Neural progenitor cell (in vitro differentiated cells): ENCODE results near the gene RSPH9. TPM values are rescaled to one million over a fixed set of nuclear protein-coding genes. Genes with fewer than 3 reads are reported as not detected.
"Not testable (repeated sequence)": the region's sequence is repeated elsewhere in the genome, so short reads cannot be mapped to it uniquely, and the experiment has no call there.

Source experiments
- DNase-seq: peaks from one replicate; pipeline ENCODE4 v3.0.0-alpha.2; 2016; ENCODE audit warnings: low spot score
- H2AFZ ChIP-seq: fragments of 200-600 bp; sonication (generic); replicated peaks from 2 replicates; pipeline ENCODE4 v1.6.1; 2016; ENCODE audit warnings: antibody characterized with exemption
- H3F3A ChIP-seq: fragments of 200-600 bp; sonication (generic); 2 replicates; pipeline ENCODE4 v1.6.1; 2016; ENCODE audit warnings: antibody characterized with exemption, low read depth
- H3K27ac ChIP-seq: fragments of 200-600 bp; sonication (generic); 2 replicates; pipeline ENCODE4 v1.5.1; 2016; ENCODE audit warnings: mild to moderate bottlenecking
- H3K27me3 ChIP-seq: fragments of 200-600 bp; sonication (generic); 2 replicates; pipeline ENCODE4 v1.6.1; 2016; ENCODE audit warnings: mild to moderate bottlenecking, moderate library complexity
- H3K36me3 ChIP-seq: fragments of 200-600 bp; sonication (generic); 2 replicates; pipeline ENCODE4 v1.5.1; 2016
- H3K4me1 ChIP-seq: fragments of 200-600 bp; sonication (generic); 2 replicates; pipeline ENCODE4 v1.6.1; 2016; ENCODE audit warnings: mixed run types
- H3K4me2 ChIP-seq: fragments of 200-600 bp; sonication (generic); 2 replicates; pipeline ENCODE4 v1.6.1; 2016
- H3K4me3 ChIP-seq: fragments of 200-600 bp; sonication (generic); 2 replicates; pipeline ENCODE4 v1.5.1; 2016
- H3K79me2 ChIP-seq: fragments of 200-600 bp; sonication (generic); 2 replicates; pipeline ENCODE4 v1.6.1; 2016; ENCODE audit warnings: low read depth
- H3K9ac ChIP-seq: fragments of 200-600 bp; sonication (generic); 2 replicates; pipeline ENCODE4 v1.6.1; 2016
- H3K9me3 ChIP-seq: fragments of 200-600 bp; sonication (generic); 2 replicates; pipeline ENCODE4 v1.5.1; 2016; ENCODE audit warnings: low read depth
- H4K20me1 ChIP-seq: fragments of 200-600 bp; sonication (generic); 2 replicates; pipeline ENCODE4 v1.6.1; 2016; ENCODE audit warnings: low read depth
- H3K27ac Mint-ChIP-seq: 3 replicates; pipeline ENCODE4 v1.8.0; 2021; ENCODE audit warnings: mixed read lengths
- H3K27me3 Mint-ChIP-seq: 2 replicates; pipeline ENCODE4 v1.8.0; 2022; ENCODE audit warnings: low read depth, mild to moderate bottlenecking, inconsistent platforms, moderate library complexity, mixed read lengths; ENCODE audit not compliant: insufficient read depth
- H3K36me3 Mint-ChIP-seq: 3 replicates; pipeline ENCODE4 v1.8.0; 2021; ENCODE audit warnings: mixed read lengths
- H3K4me1 Mint-ChIP-seq: 3 replicates; pipeline ENCODE4 v1.8.0; 2021; ENCODE audit warnings: mixed read lengths
- H3K4me3 Mint-ChIP-seq: 3 replicates; pipeline ENCODE4 v1.8.0; 2021; ENCODE audit warnings: mild to moderate bottlenecking, moderate library complexity, mixed read lengths
- H3K9me3 Mint-ChIP-seq: 3 replicates; pipeline ENCODE4 v1.8.0; 2020; ENCODE audit warnings: mixed read lengths
- CTCF ChIP-seq: fragments of 200-600 bp; sonication (generic); IDR thresholded peaks from 2 replicates; pipeline ENCODE4 v1.5.1; 2017; ENCODE audit warnings: antibody characterized with exemption, mild to moderate bottlenecking
- EZH2 ChIP-seq: fragments of 200-600 bp; sonication (generic); IDR thresholded peaks from 2 replicates; pipeline ENCODE4 v1.6.1; 2017; ENCODE audit warnings: antibody characterized with exemption, mild to moderate bottlenecking, moderate library complexity
- EZH2phosphoT487 ChIP-seq: fragments of 200-600 bp; sonication (generic); IDR thresholded peaks from 2 replicates; pipeline ENCODE4 v1.6.1; 2017; ENCODE audit warnings: antibody characterized with exemption
- total RNA-seq: library from RNA; depleted of rRNA; stranded (reverse); fragments of >200 nt; gene quantifications from 2 replicates; pipeline ENCODE4 v1.2.3, GENCODE V29; 2015; ENCODE audit warnings: low replicate concordance

RSPH9 gene
- total RNA-seq, 1 donor from 2014 or later = 0.47 TPM

DNA sequence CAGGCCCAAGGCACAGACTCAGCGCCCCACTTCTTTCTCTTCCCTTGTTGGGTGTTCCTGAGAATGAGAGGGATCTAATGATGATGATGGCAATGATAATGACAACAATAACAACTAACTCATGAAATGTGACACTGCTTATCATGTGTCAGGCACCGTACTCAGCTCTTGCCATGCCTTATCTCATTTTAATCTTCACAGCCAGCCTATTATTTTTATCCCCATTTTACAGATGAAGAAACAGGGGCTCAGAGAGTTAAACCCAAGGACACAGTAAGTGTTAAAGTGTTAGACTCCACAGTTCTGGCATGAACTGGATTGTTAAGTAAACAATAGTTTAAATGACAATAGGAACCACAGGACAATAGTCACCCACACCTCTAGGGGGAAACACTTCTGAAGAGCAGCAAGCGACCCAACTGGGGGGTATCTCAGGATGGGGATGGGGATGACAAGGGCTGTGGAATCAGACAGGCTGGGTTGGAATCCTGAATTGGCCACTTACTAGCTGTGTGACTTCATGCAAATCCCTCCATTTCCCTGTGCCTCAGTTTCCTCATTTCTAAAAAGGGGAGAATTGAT is 12.5 kb downstream of the RSPH9 start:
- Mint-ChIP-seq H3K4me3 (no peak overlapping the region), H3K36me3 (peaks cover 19% of the 10 kb centered on the region), H3K27me3 (peaks cover 2% of the 10 kb centered on the region), H3K27ac (no peak overlapping the region), H3K9me3 (peaks cover 12% of the 10 kb centered on the region), H3K4me1 (peaks cover 5% of the 10 kb centered on the region)
- H3K27ac ChIP-seq = no peak overlapping the region
- no peak overlapping the region for H3K9ac ChIP-seq
- H3K36me3 ChIP-seq = no peaks in the 10 kb centered on the region
- H2AFZ ChIP-seq = no peak overlapping the region
- no peak overlapping the region for H3K4me3 ChIP-seq
- H3K4me1 ChIP-seq = peaks cover 6% of the 10 kb centered on the region
- H3K4me2 ChIP-seq = no peak overlapping the region
- DNase-seq = no peak
- no peaks in the 10 kb centered on the region for H3K79me2 ChIP-seq
- no peak for TF ChIP-seq EZH2
- no peak for TF ChIP-seq CTCF
- TF ChIP-seq EZH2phosphoT487 = no peak
- H3K9me3 ChIP-seq = peaks cover 4% of the 10 kb centered on the region
- H3F3A ChIP-seq = no peaks in the 10 kb centered on the region
- H4K20me1 ChIP-seq = no peaks in the 10 kb centered on the region
- H3K27me3 ChIP-seq = no peaks in the 10 kb centered on the region

DNA sequence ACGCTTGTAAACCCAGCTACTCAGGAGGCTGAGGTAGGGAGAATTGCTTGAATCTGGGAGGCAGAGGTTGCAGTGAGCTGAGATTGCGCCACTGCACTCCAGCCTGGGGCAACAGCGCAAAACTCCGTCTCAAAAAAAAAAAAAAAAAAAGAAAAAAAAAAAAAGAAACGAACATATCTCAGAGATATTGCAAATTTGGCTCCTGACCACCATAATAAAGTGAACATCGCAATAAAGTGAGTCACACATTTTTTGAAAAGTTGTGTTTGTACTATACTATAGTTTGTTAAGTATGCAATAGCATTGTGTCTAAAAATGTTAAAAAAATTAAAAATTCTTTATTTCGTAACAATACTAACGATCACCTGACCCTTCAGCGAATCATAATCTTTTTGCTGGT is 13.3 kb downstream of the RSPH9 start:
- Histone ChIP-seq H3K9me3 (peaks cover 4% of the 10 kb centered on the region), H3K79me2 (no peaks in the 10 kb centered on the region), H3K27ac (no peak overlapping the region), H3K4me3 (no peak overlapping the region), H3K4me2 (no peak overlapping the region), H3F3A (no peaks in the 10 kb centered on the region), H3K36me3 (no peaks in the 10 kb centered on the region), H4K20me1 (no peaks in the 10 kb centered on the region), H2AFZ (no peak overlapping the region), H3K27me3 (no peaks in the 10 kb centered on the region), H3K4me1 (peaks cover 6% of the 10 kb centered on the region), H3K9ac (no peak overlapping the region)
- H3K4me1 Mint-ChIP-seq = peaks cover 5% of the 10 kb centered on the region
- no peak for TF ChIP-seq EZH2
- TF ChIP-seq CTCF = no peak
- TF ChIP-seq EZH2phosphoT487 = no peak
- H3K27me3 Mint-ChIP-seq = peaks cover 2% of the 10 kb centered on the region
- no peak for DNase-seq
- peaks cover 19% of the 10 kb centered on the region for H3K36me3 Mint-ChIP-seq
- peaks cover 12% of the 10 kb centered on the region for H3K9me3 Mint-ChIP-seq
- no peak overlapping the region for H3K4me3 Mint-ChIP-seq
- H3K27ac Mint-ChIP-seq = no peak overlapping the region

- H4K20me1 ChIP-seq, H3K4me3 Mint-ChIP-seq, H3K36me3 ChIP-seq, H3K4me3 ChIP-seq, H3K27me3 Mint-ChIP-seq, H3K4me2 ChIP-seq, H2AFZ ChIP-seq, H3K4me1 ChIP-seq, H3K9ac ChIP-seq, H3K79me2 ChIP-seq, DNase-seq, H3K27ac Mint-ChIP-seq, H3K9me3 ChIP-seq, H3K27me3 ChIP-seq, H3K27ac ChIP-seq: not testable (repeated sequence)
- peaks cover 11% of the 10 kb centered on the region for H3K4me1 Mint-ChIP-seq
- H3F3A ChIP-seq = peaks cover 11% of the 10 kb centered on the region
- H3K36me3 Mint-ChIP-seq = peaks cover 11% of the 10 kb centered on the region
- peaks cover 12% of the 10 kb centered on the region for H3K9me3 Mint-ChIP-seq
Measured at GRCh38 chr6:43662948-43663347, 18.1 kb downstream of the RSPH9 start.

GRCh38 chr6:43665376-43665775 is 20.5 kb downstream of the RSPH9 start:
- Histone ChIP-seq H3K79me2 (no peaks in the 10 kb centered on the region), H3K27me3 (no peaks in the 10 kb centered on the region), H3K27ac (no peak overlapping the region), H3F3A (peaks cover 34% of the 10 kb centered on the region), H3K4me1 (peaks cover 29% of the 10 kb centered on the region), H3K36me3 (no peaks in the 10 kb centered on the region), H3K4me2 (no peak overlapping the region), H2AFZ (no peak overlapping the region), H3K4me3 (no peak overlapping the region), H4K20me1 (no peaks in the 10 kb centered on the region), H3K9ac (no peak overlapping the region), H3K9me3 (peaks cover 4% of the 10 kb centered on the region)
- Mint-ChIP-seq H3K9me3 (peaks cover 10% of the 10 kb centered on the region), H3K27me3 (peaks cover 8% of the 10 kb centered on the region), H3K4me3 (no peak overlapping the region), H3K27ac (no peak overlapping the region), H3K36me3 (peaks cover 8% of the 10 kb centered on the region), H3K4me1 (peaks cover 22% of the 10 kb centered on the region)
- DNase-seq = no peak
- TF ChIP-seq CTCF (no peak), EZH2phosphoT487 (no peak), EZH2 (no peak)
